NCI-H1092 (cell line): ENCODE data around the gene SH3RF1.
"Not testable (repeated sequence)": the region's sequence is repeated elsewhere in the genome, so short reads cannot be mapped to it uniquely, and the experiment has no call there.

Experiments used
- DNase-seq: peaks from one replicate; lab custom pipeline; 2025; lab: John Stamatoyannopoulos, UW

SH3RF1 gene

GRCh38 chr4:169225812-169226211 lies 44.9 kb downstream of the SH3RF1 start:
- DNase-seq = no peak

GRCh38 chr4:169225058-169225751 lies 45.6 kb downstream of the SH3RF1 start:
- no peak for DNase-seq

GRCh38 chr4:169222761-169223160 lies 48.0 kb downstream of the SH3RF1 start:
- no peak for DNase-seq

- DNase-seq = no peak
Observed at GRCh38 chr4:169221662-169222061, 49.1 kb downstream of the SH3RF1 start.

- DNase-seq = no peak
Observed at GRCh38 chr4:169220854-169221411, 49.8 kb downstream of the SH3RF1 start.

- no peak for DNase-seq
Observed at GRCh38 chr4:169220447-169220846, 50.3 kb downstream of the SH3RF1 start.

- DNase-seq = no peak
Observed at GRCh38 chr4:169219440-169219839, 51.3 kb downstream of the SH3RF1 start.

- DNase-seq = no peak
Observed at GRCh38 chr4:169215656-169216055, 55.1 kb downstream of the SH3RF1 start.

GRCh38 chr4:169212981-169213380 lies 57.8 kb downstream of the SH3RF1 start:
- DNase-seq = no peak

- DNase-seq = no peak
Observed at GRCh38 chr4:169210504-169211118, 60.1 kb downstream of the SH3RF1 start.

GRCh38 chr4:169209388-169209883 lies 61.3 kb downstream of the SH3RF1 start:
- DNase-seq = no peak

GRCh38 chr4:169208516-169208915 lies 62.2 kb downstream of the SH3RF1 start:
- no peak for DNase-seq

GRCh38 chr4:169208090-169208455 lies 62.7 kb downstream of the SH3RF1 start:
- no peak for DNase-seq

GRCh38 chr4:169207436-169208089 lies 63.2 kb downstream of the SH3RF1 start:
- no peak for DNase-seq

- no peak for DNase-seq
Observed at GRCh38 chr4:169205744-169206080, 65.0 kb downstream of the SH3RF1 start.

GRCh38 chr4:169205075-169205743 lies 65.5 kb downstream of the SH3RF1 start:
- no peak for DNase-seq

GRCh38 chr4:169203891-169204290 lies 66.9 kb downstream of the SH3RF1 start:
- DNase-seq = no peak

- DNase-seq = not testable (repeated sequence)
Observed at GRCh38 chr4:169203278-169203677, 67.5 kb downstream of the SH3RF1 start.

- no peak for DNase-seq
Observed at GRCh38 chr4:169202878-169203277, 67.9 kb downstream of the SH3RF1 start.

- DNase-seq = no peak
Observed at GRCh38 chr4:169202145-169202699, 68.5 kb downstream of the SH3RF1 start.

GRCh38 chr4:169201222-169202144 lies 69.3 kb downstream of the SH3RF1 start:
- no peak for DNase-seq
